Ureter (tissue), 1 donor: ENCODE results near the gene GRIK4. TPM values are rescaled to one million over a fixed set of nuclear protein-coding genes. Genes with fewer than 3 reads are reported as not detected.

ENCODE experiments used
- DNase-seq: peaks from one replicate; pipeline ENCODE4 v3.0.0-alpha.2; 2020; ENCODE audit warnings: low spot score
- total RNA-seq: library from RNA; stranded (reverse); gene quantifications from one replicate; pipeline ENCODE4 v1.2.4, GENCODE V29; 2023
- donor health status: DM: yes; HTN: yes; CAD: no.

The GRIK4 gene
- total RNA-seq, 1 donor from 2014 or later: 0.21 TPM

- DNase-seq: no peak
Measured at GRCh38 chr11:120510406-120511115, 987 bp upstream of the GRIK4 start.

- DNase-seq: no peak
Measured at GRCh38 chr11:120511820-120512738, 531 bp downstream of the GRIK4 start.

GRCh38 chr11:120512739-120513435 lies 1.3 kb downstream of the GRIK4 start:
- DNase-seq: no peak

- no peak for DNase-seq
Measured at GRCh38 chr11:120513436-120514315, 2.1 kb downstream of the GRIK4 start.

- DNase-seq: no peak
Measured at GRCh38 chr11:120514541-120515121, 3.1 kb downstream of the GRIK4 start.

GRCh38 chr11:120515186-120515723 lies 3.7 kb downstream of the GRIK4 start:
- no peak for DNase-seq

- DNase-seq: no peak
Measured at GRCh38 chr11:120516461-120517389, 5.2 kb downstream of the GRIK4 start.

- DNase-seq: no peak
Measured at GRCh38 chr11:120517390-120517761, 5.8 kb downstream of the GRIK4 start.

GRCh38 chr11:120517801-120518291 lies 6.3 kb downstream of the GRIK4 start:
- DNase-seq: no peak

GRCh38 chr11:120518356-120518755 lies 6.8 kb downstream of the GRIK4 start:
- DNase-seq: no peak

- no peak for DNase-seq
Measured at GRCh38 chr11:120519474-120519873, 7.9 kb downstream of the GRIK4 start.

- DNase-seq: no peak
Measured at GRCh38 chr11:120520091-120520822, 8.7 kb downstream of the GRIK4 start.

GRCh38 chr11:120521176-120521575 lies 9.6 kb downstream of the GRIK4 start:
- DNase-seq: no peak

GRCh38 chr11:120522021-120522420 lies 10.5 kb downstream of the GRIK4 start:
- no peak for DNase-seq

- no peak for DNase-seq
Measured at GRCh38 chr11:120522736-120523135, 11.2 kb downstream of the GRIK4 start.

GRCh38 chr11:120523196-120523595 lies 11.6 kb downstream of the GRIK4 start:
- no peak for DNase-seq

- no peak for DNase-seq
Measured at GRCh38 chr11:120524536-120525085, 13.1 kb downstream of the GRIK4 start.
